Parathyroid adenoma (tissue), 2 donors: ENCODE measurements around the gene SLC6A19.

ENCODE experiments used
- H2AFZ ChIP-seq: fragments of 300-600 bp; sonication (generic); one replicate; pipeline ENCODE4 v1.7.0; 2017; ENCODE audit warnings: antibody characterized with exemption, mild to moderate bottlenecking
- H3K27ac ChIP-seq: fragments of 300-600 bp; sonication (generic); one replicate; pipeline ENCODE4 v1.7.0; 2017
- H3K27me3 ChIP-seq: fragments of 300-600 bp; sonication (generic); one replicate; pipeline ENCODE4 v1.7.0; 2017; ENCODE audit warnings: low read length; ENCODE audit not compliant: control insufficient read depth, insufficient read depth
- H3K36me3 ChIP-seq: fragments of 300-600 bp; sonication (generic); one replicate; pipeline ENCODE4 v1.7.0; 2017; ENCODE audit warnings: low read length; ENCODE audit not compliant: control insufficient read depth, insufficient read depth
- H3K4me1 ChIP-seq: fragments of 300-600 bp; sonication (generic); one replicate; pipeline ENCODE4 v1.7.0; 2017; ENCODE audit warnings: control low read depth
- H3K4me2 ChIP-seq: fragments of 300-600 bp; sonication (generic); one replicate; pipeline ENCODE4 v1.7.0; 2017; ENCODE audit warnings: low read length
- H3K4me3 ChIP-seq: fragments of 300-600 bp; sonication (generic); one replicate; pipeline ENCODE4 v1.7.0; 2017; ENCODE audit warnings: low read depth, low read length
- H3K79me2 ChIP-seq: fragments of 300-600 bp; sonication (generic); one replicate; pipeline ENCODE4 v1.7.0; 2017; ENCODE audit warnings: control low read depth
- H3K9ac ChIP-seq: fragments of 300-600 bp; sonication (generic); one replicate; pipeline ENCODE4 v1.7.0; 2017; ENCODE audit warnings: mild to moderate bottlenecking
- H3K9me3 ChIP-seq: fragments of 300-600 bp; sonication (generic); one replicate; pipeline ENCODE4 v1.7.0; 2017; ENCODE audit warnings: low read length; ENCODE audit not compliant: control insufficient read depth
- CTCF ChIP-seq: fragments of 300-600 bp; sonication (generic); IDR thresholded peaks from one replicate; pipeline ENCODE4 v1.7.0; 2017; ENCODE audit warnings: antibody characterized with exemption, mild to moderate bottlenecking
- donor health status: primary hyperparathyroidism.

Gene SLC6A19

GRCh38 chr5:1223278-1223670 is 21.9 kb downstream of the SLC6A19 start:
- no peaks in the 10 kb centered on the region for H3K4me1 ChIP-seq

GRCh38 chr5:1224631-1225030 is 23.2 kb downstream of the SLC6A19 start:
- Histone ChIP-seq H3K9me3 (no peaks in the 10 kb centered on the region), H3K79me2 (no peaks in the 10 kb centered on the region), H3K9ac (no peak overlapping the region), H3K4me2 (no peak overlapping the region), H3K4me1 (no peaks in the 10 kb centered on the region), H2AFZ (no peak overlapping the region), H3K4me3 (no peak overlapping the region), H3K36me3 (no peaks in the 10 kb centered on the region), H3K27ac (no peak overlapping the region), H3K27me3 (no peaks in the 10 kb centered on the region)
- TF ChIP-seq CTCF: no peak

More at GRCh38 chr5:1223278-1223670, 21.9 kb downstream of the SLC6A19 start:
- H3K9me3 ChIP-seq: no peaks in the 10 kb centered on the region
- no peak overlapping the region for H3K4me3 ChIP-seq
- no peak overlapping the region for H3K4me2 ChIP-seq
- H2AFZ ChIP-seq: no peak overlapping the region
- H3K27me3 ChIP-seq: no peaks in the 10 kb centered on the region
- H3K79me2 ChIP-seq: no peaks in the 10 kb centered on the region
- no peak overlapping the region for H3K27ac ChIP-seq
- no peak overlapping the region for H3K9ac ChIP-seq
- TF ChIP-seq CTCF: no peak
- no peaks in the 10 kb centered on the region for H3K36me3 ChIP-seq

- Histone ChIP-seq H2AFZ (no peak within 1 kb of the TSS), H3K4me1 (no peaks in the 10 kb centered on the region), H3K4me3 (no peak within 1 kb of the TSS), H3K36me3 (no peaks in the 10 kb centered on the region), H3K9ac (no peak within 1 kb of the TSS), H3K27ac (no peak within 1 kb of the TSS), H3K79me2 (no peaks in the 10 kb centered on the region), H3K27me3 (no peaks in the 10 kb centered on the region), H3K4me2 (no peak within 1 kb of the TSS), H3K9me3 (no peaks in the 10 kb centered on the region)
- TF ChIP-seq CTCF: no peak
Observed at GRCh38 chr5:1225081-1225480, 23.7 kb downstream of the SLC6A19 start, which contains the start of gene SLC6A18. SLC6A18 (plus strand) TSS chr5:1225381; CDS start chr5:1225478, 97 bp downstream.

- Histone ChIP-seq H3K4me1 (no peaks in the 10 kb centered on the region), H3K27me3 (no peaks in the 10 kb centered on the region), H3K36me3 (no peaks in the 10 kb centered on the region)
Observed at GRCh38 chr5:1226231-1226630, 24.8 kb downstream of the SLC6A19 start.

More at GRCh38 chr5:1226231-1226630, 24.8 kb downstream of the SLC6A19 start:
- H3K4me2 ChIP-seq: no peak overlapping the region
- H3K4me3 ChIP-seq: no peak overlapping the region
- no peak overlapping the region for H3K27ac ChIP-seq
- no peaks in the 10 kb centered on the region for H3K79me2 ChIP-seq
- no peak for TF ChIP-seq CTCF
- no peak overlapping the region for H2AFZ ChIP-seq
- no peaks in the 10 kb centered on the region for H3K9me3 ChIP-seq
- H3K9ac ChIP-seq: no peak overlapping the region
